ENCODE data around the gene PITX1. TPM values are rescaled to one million over a fixed set of nuclear protein-coding genes. Genes with fewer than 3 reads are reported as not detected.

The PITX1 gene
- total and polyA plus RNA-seq, 2 donors (not counting 3 experiments of a cell fraction or from before 2014, with no cell fraction given) = 0.48 to 6.0 TPM

DNA sequence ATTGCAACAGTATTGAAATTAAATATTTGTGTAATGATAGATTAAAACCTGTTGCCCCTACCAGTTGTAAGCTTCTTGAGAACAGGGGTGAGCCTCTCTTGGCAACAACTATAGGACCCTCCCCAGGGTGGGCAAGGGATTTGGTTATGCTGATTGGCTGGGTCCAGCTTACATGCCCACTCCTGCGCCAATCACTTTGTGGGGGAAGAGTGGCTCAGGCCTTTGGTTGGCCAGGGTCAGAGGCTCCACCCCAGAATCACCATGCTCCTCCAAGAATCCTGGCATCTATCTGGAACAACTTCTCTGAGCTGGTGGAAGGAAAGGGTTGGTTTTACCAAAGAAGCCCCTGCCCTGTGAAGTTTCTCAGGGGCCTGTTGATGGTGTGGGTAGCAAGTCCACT, 8.6 kb upstream of the PITX1 start:
- Histone ChIP-seq H3K9me3 (replicated peaks; ENCODE audit: control insufficient read depth, insufficient read depth, low read length) (no peaks in the 10 kb centered on the region), H3K27me3 (ENCODE audit: control insufficient read depth in 2 of 2, insufficient read depth in 2 of 2, low read length in 2 of 2) (peaks cover 62 to 89% of the 10 kb centered on the region in 2 experiments), H3K4me3 (replicated peaks in 1 of 3; ENCODE audit: insufficient read depth in 1 of 3, low read depth in 1 of 3, low read length in 3 of 3) (no peak overlapping the region), H3K4me1 (ENCODE audit: control insufficient read depth, extremely low read depth, insufficient read depth, low read length) (no peaks in the 10 kb centered on the region), H2AFZ (ENCODE audit: low read depth, low read length) (no peak overlapping the region), H3K79me2 (ENCODE audit: control insufficient read depth, insufficient read depth, low read length) (no peaks in the 10 kb centered on the region), H3K4me2 (ENCODE audit: insufficient read depth, low read length) (no peak overlapping the region), H3K9me1 (replicated peaks; ENCODE audit: control insufficient read depth, extremely low read depth, insufficient read depth, low read length) (no peaks in the 10 kb centered on the region), H3K9ac (replicated peaks; ENCODE audit: extremely low read depth, insufficient read depth, low read length) (no peak overlapping the region), H4K20me1 (replicated peaks; ENCODE audit: control insufficient read depth, extremely low read depth, insufficient read depth, low read length) (no peaks in the 10 kb centered on the region), H3K36me3 (ENCODE audit: control insufficient read depth in 2 of 2, extremely low read depth in 1 of 2, insufficient read depth in 2 of 2, low read length in 2 of 2) (no peaks in the 10 kb centered on the region), H3K27ac (ENCODE audit: insufficient read depth, low read depth, low read length) (no peak overlapping the region)
- no peak for TF ChIP-seq POLR2AphosphoS5 (IDR thresholded peaks at IDR 0.05; ENCODE audit: insufficient read depth, low read depth, low read length)
- no peak for TF ChIP-seq FOS (IDR thresholded peaks at IDR 0.05; ENCODE audit: borderline replicate concordance, insufficient read depth, low read length)
- TF ChIP-seq, protein P1, sequence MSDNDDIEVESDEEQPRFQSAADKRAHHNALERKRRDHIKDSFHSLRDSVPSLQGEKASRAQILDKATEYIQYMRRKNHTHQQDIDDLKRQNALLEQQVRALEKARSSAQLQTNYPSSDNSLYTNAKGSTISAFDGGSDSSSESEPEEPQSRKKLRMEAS (IDR thresholded peaks at IDR 0.05; ENCODE audit: insufficient read depth, insufficient read length) = no peak
- no peak for TF ChIP-seq JUN (IDR thresholded peaks at IDR 0.05; ENCODE audit: borderline replicate concordance, insufficient read depth, insufficient read length, low read depth)
- no peak for TF ChIP-seq MYC (IDR thresholded peaks at IDR 0.05; ENCODE audit: low read depth, low read length)
- no peak for TF ChIP-seq EZH2 (IDR thresholded peaks at IDR 0.05; ENCODE audit: borderline replicate concordance, low read depth, low read length, severe bottlenecking)
- no peak for TF ChIP-seq GATA2 (IDR thresholded peaks at IDR 0.05; ENCODE audit: insufficient read depth, insufficient read length, low read depth, low read length)
- TF ChIP-seq POLR2A (IDR thresholded peaks at IDR 0.05; ENCODE audit: low read depth, low read length) = no peak
- no peak for TF ChIP-seq CTCF (IDR thresholded peaks at IDR 0.05; ENCODE audit: extremely low read depth in 1 of 2, insufficient read depth in 1 of 2, low read depth in 1 of 2, low read length in 2 of 2)
- FAIRE-seq (no peak), DNase-seq (ENCODE audit: low read depth, low spot score) (no peak)
- BruUV-seq (replicated peaks) = no TSS peak
- ChIA-PET POLR2A (interaction anchor here (0.6 kb wide), 1 partner anchor 323 kb away, joined by 4 read pairs; no protein-coding TSS in a partner anchor), CTCF (interaction anchor here (0.7 to 1.3 kb wide), 3 partner anchors 10 to 176 kb away, joined by 3 read pairs; no protein-coding TSS in a partner anchor)
- dilution Hi-C loops (cut with MboI; ENCODE audit: extremely low pct_ligation_motif_present, low sequenced_read_pairs) (no loop called here), intact Hi-C loops (cut with micrococcal nuclease) (loop anchor here (5.0 kb wide), 1 partner anchor 150 kb away; no protein-coding TSS in a partner anchor)
